NB4 (cell line): ENCODE data around the gene LRBA.

Experiments used
- CTCF ChIP-seq: IDR thresholded peaks from one replicate; pipeline ENCODE4 v1.5.1; 2012; ENCODE audit warnings: low read depth, low read length
- MAX ChIP-seq: IDR thresholded peaks from 2 replicates; pipeline ENCODE4 v1.6.1; 2011; ENCODE audit warnings: low read depth, low read length
- POLR2A ChIP-seq: IDR thresholded peaks from 2 replicates; pipeline ENCODE4 v1.6.1; 2011; ENCODE audit warnings: mild to moderate bottlenecking; ENCODE audit not compliant: insufficient read length; ENCODE audit errors: extremely low read depth

- TF ChIP-seq CTCF, result no peak
- peak; percentile 89 for TF ChIP-seq POLR2A
- no peak for TF ChIP-seq MAX
These were observed 619 bp upstream of the LRBA start for GRCh38 chr4:151015459-151016347.
